HuH-7.5 (cell line): Measurements from ENCODE around the gene CMYA5.

ENCODE experiments used
- DNase-seq: peaks from one replicate; pipeline ENCODE4 v3.0.0; 2011; ENCODE audit warnings: low spot score

CMYA5 gene

DNA sequence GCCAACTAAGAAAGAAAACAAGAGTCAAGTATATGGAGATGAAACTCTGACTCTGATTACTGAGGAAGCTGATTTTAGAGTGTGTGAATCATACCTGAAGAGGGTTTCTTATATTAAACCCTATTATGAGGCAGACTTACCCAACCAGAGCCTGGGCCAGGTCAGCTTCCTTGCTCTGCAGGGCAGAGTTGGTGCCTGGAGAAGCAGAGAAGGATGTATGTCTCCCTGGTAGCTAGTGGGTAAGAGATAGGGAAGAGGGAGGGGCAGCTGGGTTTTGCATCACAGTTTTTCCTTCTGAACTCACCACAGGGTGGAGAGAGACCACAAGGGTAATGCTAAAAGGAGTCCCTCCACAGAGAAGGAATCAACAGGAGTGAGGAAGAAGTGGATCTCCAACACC, 104.1 kb downstream of the CMYA5 start:
- no peak for DNase-seq

DNA sequence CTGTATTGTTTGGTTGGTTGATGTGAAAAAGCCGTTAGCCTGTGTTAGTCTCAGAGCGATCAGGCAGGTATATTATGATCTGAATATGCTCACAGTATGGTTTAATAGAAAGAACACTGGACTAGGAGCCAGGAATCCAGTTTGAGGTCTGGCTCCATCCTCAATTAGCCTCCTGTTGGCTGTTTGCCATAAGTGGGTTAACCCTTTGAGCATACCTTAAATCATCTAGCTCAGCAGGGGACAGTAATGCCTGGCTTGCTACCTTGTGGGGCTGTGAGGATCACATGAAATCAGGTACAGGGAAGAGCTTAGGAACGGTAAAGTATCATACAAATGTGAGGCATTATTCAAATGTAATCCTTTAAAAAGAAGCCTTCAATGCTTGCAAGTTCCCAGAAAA, 104.7 kb downstream of the CMYA5 start:
- DNase-seq, result no peak

DNA sequence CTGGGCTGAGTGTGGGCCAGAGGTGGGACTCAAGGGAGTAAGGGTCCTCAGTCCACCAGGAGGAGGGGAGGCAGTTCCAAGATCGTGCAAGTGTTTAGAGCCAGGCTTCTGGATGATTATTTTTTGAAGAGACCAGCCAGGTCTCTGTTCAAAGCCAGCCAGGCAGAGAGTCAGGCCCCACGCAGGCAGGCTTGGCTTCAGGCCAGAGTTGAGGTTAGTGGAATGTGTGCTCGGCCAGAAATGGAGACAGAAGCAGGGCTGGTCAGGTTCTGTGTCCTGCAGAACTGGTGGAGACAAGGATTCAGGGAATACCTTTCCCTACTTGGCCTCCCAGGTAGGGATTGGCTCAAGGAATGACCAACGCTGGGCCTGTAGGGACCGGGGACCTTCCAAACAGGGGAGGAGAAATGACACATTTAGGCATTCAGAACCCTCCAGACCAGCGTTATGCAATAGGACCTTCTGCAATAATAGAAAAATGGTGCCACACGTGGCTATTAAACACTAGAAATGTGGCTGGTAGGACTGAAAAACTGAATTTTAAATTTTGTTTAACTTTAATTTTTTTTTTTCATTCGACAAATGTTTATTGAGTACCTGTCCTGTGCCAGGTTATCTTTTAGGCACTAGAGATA, 106.2 kb downstream of the CMYA5 start:
- DNase-seq, result peak; percentile 31

DNA sequence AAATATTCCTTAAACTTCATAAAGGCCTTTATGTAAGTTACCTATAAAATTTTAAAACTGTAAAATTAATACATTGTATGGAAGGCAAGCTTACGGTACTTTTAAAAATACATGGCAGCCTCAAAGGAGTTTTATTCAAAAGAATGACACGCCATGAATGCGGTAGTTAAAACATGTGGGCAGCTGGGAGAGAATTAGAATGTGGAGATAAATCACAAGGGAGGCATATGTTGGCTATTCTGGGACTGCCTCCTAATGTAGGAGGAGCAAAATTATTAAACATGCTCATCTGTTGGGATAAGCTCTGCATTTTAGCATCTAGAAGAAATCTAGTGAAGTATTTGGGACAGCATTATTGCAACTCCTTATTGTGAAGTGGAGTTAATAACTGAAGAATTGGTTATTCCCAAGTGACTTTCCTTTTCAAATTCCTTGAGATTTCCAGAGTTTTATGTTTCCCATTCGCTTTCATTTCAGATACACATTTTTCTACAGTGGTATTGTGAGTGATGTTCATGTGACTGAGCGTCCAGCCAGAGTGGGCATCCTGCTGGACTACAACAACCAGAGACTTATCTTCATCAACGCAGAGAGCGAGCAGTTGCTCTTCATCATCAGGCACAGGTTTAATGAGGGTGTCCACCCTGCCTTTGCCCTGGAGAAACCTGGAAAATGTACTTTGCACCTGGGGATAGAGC, 109.4 kb downstream of the CMYA5 start:
- DNase-seq, result no peak

DNA sequence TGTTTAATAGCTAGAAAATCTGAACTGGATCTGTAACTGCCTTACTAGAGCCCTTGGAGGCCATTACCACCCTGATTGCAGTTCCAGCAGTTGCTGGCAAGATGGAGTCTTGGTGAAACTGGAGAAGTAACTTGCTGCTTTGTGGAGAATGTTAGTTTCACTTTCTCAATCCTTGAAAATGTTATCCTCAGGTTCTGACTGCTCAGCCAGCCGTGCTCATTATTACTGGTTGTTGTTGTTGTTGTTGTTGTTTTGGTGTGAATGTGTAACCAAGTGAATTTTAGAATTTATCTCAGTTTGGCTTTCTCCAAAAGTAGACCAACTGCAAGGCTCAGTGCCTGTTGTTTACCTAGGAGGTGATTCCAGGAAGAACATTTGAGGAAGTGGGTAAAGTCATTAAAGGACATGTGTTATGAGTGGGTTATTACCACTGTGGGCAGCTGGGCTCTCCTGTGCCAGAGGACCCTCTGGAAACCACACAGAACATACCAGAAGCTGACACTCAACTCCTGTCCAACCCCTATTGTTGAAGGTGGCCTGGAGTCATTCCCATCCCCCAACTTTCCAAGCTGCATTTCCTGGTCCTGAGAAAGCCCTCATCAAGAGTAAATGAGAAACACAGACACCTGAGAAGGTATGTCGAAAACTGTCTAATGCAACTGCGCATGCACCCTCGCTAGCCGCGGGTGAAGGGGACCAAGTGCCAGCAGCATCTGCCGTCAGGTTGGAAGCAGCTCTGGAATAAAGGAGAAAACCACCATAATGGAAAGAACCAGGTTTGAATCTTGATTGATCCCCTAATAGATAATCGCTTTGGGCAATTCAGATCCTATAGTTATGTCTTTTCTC, 111.6 kb downstream of the CMYA5 start:
- DNase-seq, result no peak

DNA sequence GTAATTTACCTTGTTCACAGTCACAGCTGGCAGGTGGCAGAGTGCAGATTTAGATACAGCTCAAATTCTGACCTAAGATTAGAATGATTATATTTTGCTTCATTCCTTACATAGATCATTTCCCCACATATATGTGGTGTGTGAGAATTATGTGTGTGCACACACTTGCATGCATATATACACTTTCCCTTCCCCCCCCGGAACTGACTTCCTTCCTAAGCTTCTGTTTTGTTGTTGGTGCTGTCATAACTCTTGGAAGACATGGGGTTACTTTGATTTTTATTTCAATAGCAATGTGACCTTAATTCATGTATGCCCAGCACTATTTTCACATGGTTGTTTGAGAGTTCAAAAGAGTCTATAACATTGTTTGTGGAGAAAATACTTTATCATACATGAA, 112.8 kb downstream of the CMYA5 start:
- no peak for DNase-seq

DNA sequence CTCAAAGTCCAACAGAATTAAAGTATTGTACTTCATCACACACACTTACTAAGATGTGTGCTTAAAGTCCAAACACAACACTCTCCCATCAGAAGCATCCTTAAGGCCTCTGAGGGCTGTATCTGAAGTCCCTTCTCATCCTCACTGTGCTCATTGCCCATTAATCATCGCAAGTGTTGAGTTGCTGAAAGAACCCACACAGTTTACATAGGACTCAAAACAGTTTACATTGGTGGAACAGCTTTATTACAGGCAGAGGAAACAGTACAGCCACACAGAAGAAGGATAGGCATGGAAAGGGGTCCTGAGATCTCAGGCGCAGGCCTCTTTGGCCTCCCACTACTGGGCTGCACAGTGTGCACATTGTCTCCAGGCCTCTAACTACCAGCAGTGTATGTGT, 113.4 kb downstream of the CMYA5 start:
- no peak for DNase-seq

DNA sequence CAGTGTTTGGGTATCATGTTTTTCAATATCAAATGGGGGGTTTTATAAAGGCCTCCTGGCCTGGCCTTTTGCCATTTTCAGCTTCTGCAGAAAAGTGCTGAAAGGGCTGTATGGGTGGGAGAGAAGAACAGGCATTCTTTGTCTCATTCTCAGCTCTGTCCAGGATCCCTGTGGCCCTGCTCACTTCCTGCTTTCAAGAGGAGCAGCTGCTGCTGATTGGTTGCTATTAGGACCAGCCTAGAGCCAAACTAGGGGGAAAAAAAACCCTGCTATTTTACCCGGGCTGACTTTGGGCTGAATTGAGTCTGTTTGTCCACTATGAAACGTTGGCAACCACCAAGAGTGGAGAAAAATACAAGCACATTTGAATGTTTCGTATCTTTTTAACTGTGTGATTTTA, 117.1 kb downstream of the CMYA5 start:
- DNase-seq, result no peak

DNA sequence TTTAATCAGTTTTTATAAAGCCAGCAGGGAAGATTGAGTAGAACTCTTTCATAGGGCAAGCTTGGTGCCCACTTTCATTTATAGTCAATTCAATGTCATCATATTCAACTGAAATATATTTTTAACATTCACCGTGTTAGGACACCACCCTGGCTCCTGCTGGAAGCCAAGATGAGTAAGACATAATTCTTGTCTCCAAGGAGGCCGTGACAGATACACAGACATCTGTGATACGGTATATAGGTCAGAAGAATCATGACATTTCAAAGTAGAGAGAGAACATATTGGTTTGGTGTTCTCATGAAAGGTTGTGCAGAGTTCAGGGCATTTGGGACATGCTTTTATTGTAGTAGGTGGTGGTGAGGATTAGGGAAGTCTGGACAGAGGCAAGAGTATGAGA, 120.1 kb downstream of the CMYA5 start:
- no peak for DNase-seq

DNA sequence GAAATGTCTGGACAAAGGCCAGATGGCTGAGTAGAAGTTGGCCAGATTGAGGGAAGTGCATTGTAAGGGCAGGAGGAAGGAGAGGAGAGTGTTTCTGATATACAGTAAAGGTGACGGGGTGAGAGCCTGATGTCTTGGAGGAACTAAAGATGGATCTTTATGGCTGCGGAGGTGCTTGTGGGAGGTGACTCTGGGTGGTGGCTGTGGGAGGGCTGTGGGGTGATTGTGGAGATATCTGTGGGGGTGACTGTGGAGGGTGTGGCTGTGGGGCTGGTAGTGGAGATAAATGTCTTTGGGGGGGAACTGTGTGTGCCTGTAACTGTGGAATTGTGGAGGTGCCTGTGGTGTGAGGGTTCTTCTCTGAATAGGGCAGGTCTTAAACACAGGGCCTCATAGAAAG, 121.4 kb downstream of the CMYA5 start:
- no peak for DNase-seq

DNA sequence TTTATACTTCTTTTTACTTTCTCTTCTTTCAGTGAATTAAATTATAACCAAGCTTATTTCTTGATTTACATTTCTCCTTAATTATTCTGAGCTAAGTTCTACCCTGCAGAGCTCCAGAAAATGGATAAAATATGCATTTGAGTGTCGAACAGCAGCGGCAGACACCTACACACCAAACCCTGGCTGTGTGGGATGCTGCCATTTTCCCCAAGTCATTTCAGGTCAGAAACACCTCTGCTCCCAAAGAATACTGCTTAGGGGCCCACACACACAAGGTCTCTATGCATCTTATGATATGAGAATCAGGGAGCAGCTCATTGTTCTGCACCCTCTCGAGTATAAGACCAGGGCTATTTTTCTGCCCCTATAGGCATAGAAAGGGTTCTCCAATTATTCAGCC, 122.3 kb downstream of the CMYA5 start:
- no peak for DNase-seq

DNA sequence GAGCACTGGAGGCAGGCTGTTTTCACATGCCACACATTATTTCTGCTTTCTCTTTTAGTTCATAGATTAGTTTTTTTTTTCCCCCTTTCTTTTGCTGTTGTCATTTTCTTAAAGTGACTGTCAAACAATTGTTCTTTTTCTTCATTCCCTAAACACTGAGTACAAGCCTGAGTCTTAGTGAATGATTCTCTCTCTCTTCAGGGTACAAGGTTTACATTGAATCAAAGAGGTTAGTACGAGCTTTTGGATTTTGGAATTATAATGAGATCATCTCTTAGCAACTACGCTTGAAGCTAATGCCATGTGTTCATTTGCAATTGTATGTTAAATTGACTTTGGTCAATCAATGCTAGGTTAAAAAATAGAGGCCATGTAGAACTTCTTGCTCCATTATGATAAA, 125.1 kb downstream of the CMYA5 start:
- no peak for DNase-seq

DNA sequence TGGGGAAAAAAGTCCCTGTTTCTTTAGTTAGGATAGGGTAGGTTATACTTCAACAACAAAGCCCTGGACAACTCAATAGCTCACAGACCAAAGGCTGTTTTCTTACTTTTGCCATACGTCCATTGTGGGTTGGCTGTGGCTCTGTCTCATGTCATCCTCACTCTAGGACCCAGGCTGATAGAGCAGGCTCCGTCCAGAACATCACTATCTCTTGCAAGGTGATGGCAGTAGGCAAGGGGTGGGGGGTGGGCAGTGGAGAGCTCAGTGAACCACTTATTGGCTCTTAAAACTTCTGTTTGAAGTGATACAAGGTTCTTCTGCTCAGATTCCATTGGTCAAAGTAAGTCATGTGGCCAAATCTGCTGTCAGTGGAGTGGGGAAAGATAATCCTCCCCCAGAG, 126.4 kb downstream of the CMYA5 start:
- no peak for DNase-seq

DNA sequence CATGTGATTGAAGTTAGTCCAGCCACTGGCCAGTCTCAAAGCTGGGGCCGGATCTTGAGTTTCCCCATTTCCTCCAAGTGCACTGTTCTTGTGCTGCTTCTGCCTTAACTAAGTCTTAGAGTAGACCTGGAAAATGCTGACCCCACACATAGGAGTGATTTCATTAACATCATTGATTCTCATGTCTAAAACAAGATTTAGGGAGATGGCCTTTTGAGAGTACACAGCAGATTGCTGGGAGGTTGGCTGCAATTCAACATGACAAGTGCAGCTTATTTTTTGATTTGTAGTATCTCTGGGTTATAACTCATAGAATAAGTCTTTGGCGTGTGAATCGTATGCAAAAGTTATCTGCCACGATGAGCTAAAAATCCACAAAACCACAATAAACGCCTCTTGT, 131.0 kb downstream of the CMYA5 start:
- no peak for DNase-seq

DNA sequence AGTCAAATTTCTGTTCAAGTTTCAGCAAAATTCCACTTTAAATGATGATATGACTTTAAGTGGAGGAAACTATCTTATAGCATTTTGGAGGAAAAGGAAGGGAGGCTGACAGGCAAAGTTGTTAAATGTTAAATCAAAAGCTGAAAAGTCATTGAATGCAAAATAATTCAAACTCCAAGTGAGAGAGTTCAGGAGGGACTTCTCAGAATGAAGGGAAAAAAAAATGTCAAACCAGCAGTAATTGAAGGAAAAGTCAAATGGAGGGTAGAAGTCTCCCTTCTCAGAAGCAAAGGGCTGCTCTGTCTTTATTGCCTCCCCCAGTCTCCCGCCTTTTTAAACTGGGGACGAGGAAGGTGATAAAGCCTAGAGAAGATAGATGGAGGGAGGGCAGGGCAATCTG, 134.8 kb downstream of the CMYA5 start:
- DNase-seq, result no peak

DNA sequence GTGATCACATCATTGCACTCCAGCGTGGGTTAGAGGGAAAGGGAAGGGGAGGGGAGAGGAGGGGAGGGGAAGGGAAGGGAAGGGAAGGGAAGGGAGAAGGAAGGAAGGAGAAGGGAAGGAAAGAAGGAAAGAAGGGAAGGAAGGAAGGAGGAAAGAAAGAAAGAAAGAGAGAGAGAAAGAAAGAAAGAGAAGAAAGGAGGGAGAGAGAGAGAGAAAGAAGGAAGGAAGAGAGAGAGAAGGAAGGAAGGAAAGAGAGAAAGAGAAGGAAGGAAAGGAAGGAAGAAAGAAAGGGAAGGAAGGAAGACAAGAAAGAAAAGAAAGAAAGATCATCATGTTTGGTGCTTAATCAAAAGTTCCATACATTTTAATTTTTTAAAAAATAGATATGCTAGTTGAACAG, 136.2 kb downstream of the CMYA5 start:
- DNase-seq, result no peak

DNA sequence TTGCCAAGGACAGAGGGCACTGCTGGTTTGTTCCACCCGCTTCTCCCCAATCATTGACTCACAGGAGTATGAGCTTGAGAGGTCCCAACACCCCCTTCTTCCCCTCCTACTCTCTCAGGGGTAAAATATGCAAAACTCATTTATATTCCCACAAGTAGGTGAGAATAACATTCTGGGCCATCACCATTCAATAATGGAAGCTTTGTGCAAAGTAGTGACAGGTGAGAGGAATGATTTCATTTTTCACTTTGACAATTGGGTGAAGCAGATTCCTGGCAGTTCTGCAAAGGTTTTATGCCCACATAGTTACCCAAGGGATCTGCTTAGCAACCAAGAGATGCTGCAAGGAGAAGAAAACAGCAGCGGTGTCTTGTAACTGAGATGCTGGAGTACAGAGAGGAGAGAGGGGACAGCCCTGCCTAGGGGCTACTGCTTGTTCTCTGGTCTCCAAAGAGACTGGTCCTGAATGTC, 137.6 kb downstream of the CMYA5 start:
- no peak for DNase-seq

DNA sequence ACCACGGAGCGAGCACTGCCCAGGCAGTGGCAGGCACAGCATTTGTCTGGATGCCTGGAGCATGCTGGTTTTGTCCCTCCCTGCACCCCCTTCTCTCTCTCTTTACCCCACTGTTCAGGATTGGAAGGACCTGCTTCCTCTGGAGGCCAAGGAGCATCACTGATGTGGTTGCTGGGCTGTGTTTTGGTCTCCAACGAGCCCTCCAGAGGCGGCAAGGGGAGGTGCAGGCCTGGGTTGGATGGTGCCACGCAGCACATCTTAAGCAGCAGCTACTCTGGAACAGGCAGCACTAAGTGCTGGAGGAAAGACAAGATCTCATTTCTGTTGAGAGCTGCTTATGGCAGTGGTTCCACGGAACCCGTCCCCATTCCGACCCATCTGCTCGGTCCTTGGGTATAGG, 139.6 kb downstream of the CMYA5 start:
- DNase-seq, result peak; percentile 25

DNA sequence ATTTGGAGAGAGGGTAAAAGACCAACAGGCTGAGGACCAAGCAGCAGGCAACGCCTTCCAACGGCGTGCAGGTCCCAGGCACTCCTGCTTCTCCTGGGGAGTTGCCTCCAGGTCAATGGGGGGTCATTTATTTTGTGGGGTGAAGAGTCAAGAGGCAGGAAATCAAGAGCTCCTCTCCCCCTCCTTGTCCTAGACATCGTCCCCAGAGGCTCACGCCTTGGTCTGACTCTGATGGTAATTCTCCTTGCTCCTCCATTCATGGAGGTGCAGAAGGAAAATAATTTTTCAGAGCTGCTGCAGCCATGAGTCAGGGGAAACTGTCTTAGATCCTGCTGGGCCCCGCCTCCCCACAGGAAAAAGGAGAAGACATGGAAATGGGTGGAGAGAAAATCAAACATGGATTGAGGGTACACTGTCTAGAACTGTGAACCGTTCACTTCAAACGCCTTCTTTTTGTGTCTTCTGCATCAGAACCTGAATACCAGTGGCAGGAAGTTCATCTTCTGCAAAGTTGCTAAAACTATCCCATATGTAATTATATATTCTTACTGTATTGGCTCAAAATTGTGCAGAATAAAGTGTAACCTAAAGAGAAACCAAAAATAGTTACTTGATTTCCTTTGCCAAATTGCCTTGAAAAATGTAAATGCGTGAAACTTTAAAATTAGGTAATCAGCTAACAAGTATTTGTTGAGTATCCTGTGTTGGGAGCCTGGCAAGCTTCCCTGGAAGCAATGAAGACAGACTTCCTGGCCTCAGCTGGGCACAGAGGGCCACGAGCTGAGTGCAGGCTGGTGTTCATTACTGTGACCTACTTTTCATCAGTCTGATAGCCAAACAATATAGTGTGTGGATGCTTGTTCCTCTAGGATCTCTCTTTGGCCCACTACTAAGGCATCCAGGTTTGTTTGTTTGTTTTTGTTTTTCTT, 142.0 kb downstream of the CMYA5 start:
- DNase-seq, result no peak

DNA sequence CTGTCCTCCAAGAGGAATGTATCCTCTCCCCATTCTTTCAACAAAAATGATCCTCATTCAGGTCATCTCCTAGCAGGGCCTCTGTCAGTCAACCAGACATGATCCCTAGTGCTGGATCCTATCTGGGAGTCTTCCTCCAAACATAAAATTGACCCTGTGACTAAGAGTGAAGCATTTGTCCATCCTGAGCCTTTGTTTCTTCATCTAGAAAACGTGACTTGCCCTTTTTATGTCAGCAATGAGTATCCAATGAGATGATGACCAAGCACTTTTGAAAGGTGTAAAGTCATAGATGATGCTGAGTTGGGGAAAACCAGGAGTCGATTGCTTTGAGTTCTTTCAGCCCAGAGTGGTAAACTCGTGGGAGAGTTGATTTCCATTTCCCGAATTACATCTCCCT, 143.3 kb downstream of the CMYA5 start:
- DNase-seq, result no peak

DNA sequence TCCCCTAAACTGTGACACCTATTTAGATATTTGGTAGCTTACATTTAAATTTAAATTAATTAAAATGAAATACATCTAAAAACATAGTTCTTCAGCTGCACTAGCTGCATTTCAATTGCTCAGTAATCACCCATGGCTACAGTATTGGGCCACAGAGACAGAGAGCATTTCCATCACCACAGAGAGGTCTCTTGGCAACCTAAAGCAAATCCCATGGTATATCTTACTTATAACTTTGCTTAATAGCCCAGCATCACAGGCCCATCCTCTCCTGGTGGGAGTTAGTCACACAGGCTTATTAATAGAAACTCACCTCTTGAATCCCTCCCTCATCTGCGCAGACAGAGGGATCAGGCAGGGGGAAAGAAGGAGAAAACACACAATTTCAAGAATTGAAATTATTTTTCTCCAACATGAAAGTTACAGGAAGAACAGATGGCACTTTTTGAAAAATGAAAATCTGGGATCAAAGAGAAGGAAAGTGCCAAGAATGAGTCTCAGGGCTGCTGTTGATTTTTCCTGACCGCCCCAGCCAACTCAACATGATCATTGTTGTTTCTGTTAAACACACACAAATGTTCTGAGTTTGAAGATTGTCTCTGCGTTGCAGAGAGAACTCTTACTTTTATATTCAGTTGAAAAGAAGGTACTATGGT, 144.6 kb downstream of the CMYA5 start:
- no peak for DNase-seq
